Stomach (tissue), 4 donors: ENCODE results near the gene RANBP1.

Source experiments
- CTCF ChIP-seq, 7 experiments: fragments of 450-650 bp in 4 of 7; fragments of 200-600 bp in 3 of 7; sonication (generic) in 3 of 7; IDR thresholded peaks; one replicate each; pipeline ENCODE4 v1.5.1; 2016 to 2019; ENCODE audit warnings: antibody characterized with exemption in 7 of 7, control low read depth in 2 of 7, mild to moderate bottlenecking in 1 of 7
- EP300 ChIP-seq: sonication (generic); formaldehyde crosslinking; IDR thresholded peaks from one replicate; pipeline ENCODE4 v1.6.1; 2017; ENCODE audit warnings: antibody characterized with exemption
- POLR2A ChIP-seq, 4 donors: fragments of 450-650 bp; IDR thresholded peaks; one replicate each; pipeline ENCODE4 v1.6.1; 2016; ENCODE audit warnings: antibody characterized with exemption in 4 of 4, control low read depth in 2 of 4, mild to moderate bottlenecking in 1 of 4, moderate library complexity in 1 of 4
- POLR2AphosphoS5 ChIP-seq, 3 donors: sonication (generic); formaldehyde crosslinking; IDR thresholded peaks; one replicate each; pipeline ENCODE4 v1.6.1; 2016; ENCODE audit warnings: antibody characterized with exemption in 3 of 3

- TF ChIP-seq POLR2A (IDR thresholded peaks at IDR 0.05) (no peak), CTCF (IDR thresholded peaks at IDR 0.05) (no peak), EP300 (no peak), POLR2AphosphoS5 (IDR thresholded peaks at IDR 0.05) (no peak)
Measured at GRCh38 chr22:20092477-20092854, 23.4 kb upstream of the RANBP1 start.
